Camera-type eye (tissue), 1 donor: ENCODE data around the gene CEP63. TPM values are rescaled to one million over a fixed set of nuclear protein-coding genes. Genes with fewer than 3 reads are reported as not detected.

Experiments used
- total RNA-seq: library from RNA; depleted of rRNA; stranded (reverse); fragments of >200 nt; gene quantifications from one replicate; pipeline ENCODE4 v1.2.3, GENCODE V29; 2014

Gene CEP63
- 43.2 TPM for total RNA-seq

DNA sequence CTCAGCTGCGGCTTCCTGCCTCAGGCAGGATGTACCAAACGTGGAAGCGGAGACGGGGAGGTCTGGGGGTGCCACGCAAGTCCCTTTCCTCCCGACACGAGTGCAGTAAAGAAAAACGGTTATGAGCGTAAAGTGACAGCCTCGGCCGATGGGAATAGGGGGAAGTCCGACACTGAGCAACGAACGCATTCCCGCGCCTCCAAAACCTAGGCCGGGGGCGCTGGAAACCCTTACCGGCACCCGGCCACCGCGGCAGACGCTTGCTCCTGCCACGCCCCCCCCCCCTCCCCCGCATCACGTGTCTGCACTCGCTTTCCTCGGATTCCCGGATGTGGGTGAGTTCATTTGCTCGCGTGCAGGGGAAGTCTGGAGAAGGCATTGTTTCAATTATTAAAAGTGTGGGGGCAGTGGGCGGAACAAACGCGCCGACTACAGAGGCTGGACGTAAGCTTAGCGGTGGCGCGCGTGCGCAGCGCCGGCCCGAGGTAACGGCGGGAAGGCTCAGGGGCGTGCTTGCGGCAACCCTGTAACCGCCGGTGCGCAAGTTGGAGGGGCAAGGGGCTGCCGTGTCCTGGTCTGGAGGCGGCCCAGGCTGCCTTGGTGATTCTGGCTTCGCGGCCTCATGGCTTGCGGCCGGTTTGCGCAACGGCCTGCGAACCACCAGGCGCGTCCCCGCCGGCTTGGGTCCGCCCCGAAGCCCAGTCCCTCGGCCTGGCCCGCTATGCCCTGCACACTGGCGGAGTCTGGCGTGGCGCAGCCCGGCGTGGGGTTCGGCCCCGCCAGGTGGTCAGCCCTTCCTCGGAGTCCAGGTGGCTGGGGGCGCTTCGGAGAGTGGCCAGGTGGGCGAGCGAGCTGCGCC, at the start of gene CEP63, which contains the start of gene ANAPC13:
CEP63 (plus strand) TSS at position 340 of the 859 bp plus-strand sequence. CDS start 9,264 bp downstream, outside the sequence.
ANAPC13 (minus strand) TSS at position 268 of the 859 bp plus-strand sequence. CDS start 3,081 bp downstream, outside the sequence.

Other genes starting within 250 kb of the CEP63 start
- gene RYK, start 235.2 kb upstream of the CEP63 start, total RNA-seq, result 116 TPM
- gene AMOTL2, start 111.6 kb upstream of the CEP63 start, total RNA-seq, result 228 TPM
- 78.0 TPM for gene ANAPC13, start 72 bp upstream of the CEP63 start, total RNA-seq
- gene KY, start 165.0 kb downstream of the CEP63 start, total RNA-seq, result 13.8 TPM